Stimulated activated CD8-positive, alpha-beta memory T cell treated with anti-CD3 and anti-CD28 coated beads, Interleukin-15, amount 100 ng/mL, for 4 hours (primary cell): ENCODE results near the gene PPP1R14B.
A peak's percentile ranks its signal among the peaks of the same experiment; 100 is the strongest.

Source experiments
- DNase-seq, 2 donors: peaks; one replicate each; pipeline ENCODE4 v3.0.0-alpha.2; 2020; ENCODE audit warnings: low read depth in 2 of 2

Gene PPP1R14B

DNA sequence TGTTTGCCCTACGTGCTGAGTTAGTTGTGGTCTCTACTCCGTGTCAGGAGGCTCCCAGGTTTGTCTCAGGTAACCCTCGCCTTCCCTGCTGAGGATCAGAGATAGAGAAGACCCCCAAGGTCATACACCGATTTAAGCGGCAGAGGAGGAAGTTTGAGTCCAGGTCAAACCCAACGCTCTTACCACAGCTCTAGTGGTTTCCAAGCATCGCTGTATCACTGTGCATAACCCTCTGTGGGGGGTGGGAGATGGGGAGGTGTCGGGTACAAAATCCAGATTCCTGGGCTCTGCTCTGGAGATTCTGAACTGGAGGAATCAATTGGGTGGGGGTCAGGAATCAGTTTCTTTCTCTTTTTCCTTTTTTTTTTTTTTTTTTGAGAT is 15.8 kb downstream of the PPP1R14B start:
- no peak for DNase-seq

DNA sequence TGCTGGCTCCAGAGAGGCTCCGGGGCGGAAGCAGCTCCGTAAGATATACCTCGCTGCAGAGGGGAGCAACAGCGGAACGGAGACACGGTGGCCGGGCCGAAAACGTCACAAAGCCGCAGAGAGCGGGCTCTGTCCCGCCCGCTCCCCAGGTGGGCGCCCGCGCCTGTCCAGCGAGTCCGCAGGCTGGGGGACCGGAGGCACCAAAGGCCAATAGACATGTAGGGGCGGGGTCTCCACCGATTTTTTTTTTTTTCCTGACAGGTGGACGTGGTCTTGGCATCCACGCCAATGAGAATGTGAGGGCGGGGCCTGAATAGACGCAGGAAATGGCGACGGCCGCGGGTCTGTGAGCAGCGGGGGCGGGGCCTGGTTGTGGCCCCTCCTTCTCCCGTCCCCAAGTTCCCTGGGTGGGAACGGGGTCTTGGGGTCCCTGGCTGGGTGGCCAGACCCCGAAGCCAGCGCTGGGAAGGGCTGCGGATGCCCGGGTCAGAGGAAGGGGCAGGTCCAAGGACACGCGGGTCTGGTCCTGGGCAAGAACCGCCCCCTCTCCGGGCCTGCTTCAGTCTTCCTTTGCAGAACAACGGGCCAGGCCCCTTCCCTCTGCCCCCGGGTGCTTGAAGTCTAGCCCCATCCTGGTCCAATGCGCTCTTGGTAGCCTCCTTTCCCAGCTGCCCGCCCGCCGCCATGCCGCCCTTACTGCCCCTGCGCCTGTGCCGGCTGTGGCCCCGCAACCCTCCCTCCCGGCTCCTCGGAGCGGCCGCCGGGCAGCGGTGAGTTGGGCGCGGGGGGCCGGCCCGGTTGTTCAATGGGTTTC is 16.4 kb downstream of the PPP1R14B start, which contains the start of gene DNAJC4:
DNAJC4 (plus strand) TSS at position 378 of the 814 bp plus-strand sequence; CDS start at position 685, 307 bp downstream.
- DNase-seq: peak; percentile 67 to 77

GRCh38 chr11:64229744-64230170 is 17.0 kb downstream of the PPP1R14B start:
- no peak for DNase-seq

DNA sequence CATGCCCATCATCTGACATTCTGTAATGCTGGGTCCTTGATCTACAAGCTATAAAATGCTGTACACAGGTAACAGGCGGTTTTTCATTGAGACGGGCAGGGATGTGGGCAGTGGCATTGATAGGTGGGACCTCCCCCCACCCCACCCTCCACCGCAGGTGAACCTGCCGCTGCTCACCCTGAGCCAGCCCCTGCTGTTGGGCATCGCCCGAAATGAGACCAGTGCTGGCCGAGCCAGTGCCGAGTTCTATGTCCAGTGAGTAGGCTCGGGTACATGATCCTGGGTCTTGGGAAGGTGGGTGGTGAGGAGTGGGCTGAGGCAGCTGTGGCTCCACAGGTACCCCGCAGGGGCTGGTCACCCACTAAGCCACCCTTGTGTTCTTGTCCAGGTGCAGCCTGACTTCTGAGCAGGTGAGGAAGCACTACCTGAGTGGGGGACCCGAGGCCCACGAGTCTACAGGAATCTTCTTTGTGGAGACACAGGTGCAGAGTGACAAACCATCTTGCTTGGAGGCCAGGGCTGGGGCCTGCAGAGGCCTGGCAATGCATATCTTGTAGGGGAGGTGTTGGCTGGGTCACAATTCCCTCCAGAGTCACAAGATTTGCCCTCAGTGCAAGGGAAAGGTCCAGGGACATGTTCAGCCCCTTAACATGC is 17.5 kb downstream of the PPP1R14B start:
- DNase-seq: no peak

GRCh38 chr11:64227405-64227956 is 19.3 kb downstream of the PPP1R14B start:
- DNase-seq: no peak

- DNase-seq: peak in 1 of 2 donors; percentile 39
Observed at GRCh38 chr11:64226507-64227051, 20.2 kb downstream of the PPP1R14B start.

DNA sequence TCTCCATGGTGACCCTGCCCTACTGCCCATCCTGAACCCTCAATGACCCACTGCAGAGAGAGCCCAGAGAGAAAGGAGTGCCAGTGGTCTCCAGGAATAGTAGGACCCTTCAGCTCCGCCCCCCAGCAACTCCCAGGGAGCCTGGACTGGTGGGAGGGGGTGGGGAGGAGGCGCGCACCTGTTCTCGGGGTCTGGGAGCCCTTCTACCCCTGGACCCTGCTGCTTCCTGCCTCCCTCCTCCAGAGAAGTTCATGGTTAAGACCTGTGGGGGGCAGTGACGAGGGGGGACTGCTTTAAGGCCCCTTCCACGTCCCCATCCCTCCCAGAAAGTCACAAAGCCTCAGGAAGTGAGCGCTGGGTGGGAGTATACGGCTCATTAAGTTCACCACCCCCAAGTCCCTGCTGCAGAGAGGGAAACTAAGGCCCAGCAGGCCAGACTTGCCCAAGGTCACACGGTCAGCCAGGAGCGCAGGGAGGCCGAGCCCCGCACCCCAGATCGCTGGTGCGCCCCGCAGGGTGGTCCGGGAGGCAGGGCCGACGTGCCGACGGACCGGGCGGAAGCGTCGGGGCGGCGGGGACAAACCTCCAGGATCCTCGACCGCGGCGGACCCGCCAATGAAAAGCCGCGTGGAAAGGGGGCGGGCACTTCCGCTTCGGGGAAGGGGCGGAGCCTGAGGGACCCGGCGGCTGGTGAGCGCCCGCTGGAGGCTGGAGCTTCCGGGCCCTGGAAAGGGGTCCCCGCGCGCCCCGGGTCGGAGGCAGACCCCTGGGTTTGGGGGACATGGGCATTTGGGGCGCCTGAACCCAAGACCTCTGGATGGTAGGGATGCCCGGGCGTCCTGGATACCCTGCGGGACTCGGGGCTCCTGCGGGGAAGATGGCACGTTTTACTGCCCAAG is 20.9 kb downstream of the PPP1R14B start, which contains the start of the genes NUDT22 and TRPT1:
NUDT22 (plus strand) TSS at position 667 of the 899 bp plus-strand sequence. CDS start 379 bp downstream, outside the sequence.
TRPT1 (minus strand) TSS at position 579 of the 899 bp plus-strand sequence; CDS start at position 253, 326 bp downstream.
- DNase-seq: peak; percentile 81 to 84

GRCh38 chr11:64224891-64225607 is 21.7 kb downstream of the PPP1R14B start:
- DNase-seq: no peak

- no peak for DNase-seq
Observed at GRCh38 chr11:64224151-64224890, 22.4 kb downstream of the PPP1R14B start.

DNA sequence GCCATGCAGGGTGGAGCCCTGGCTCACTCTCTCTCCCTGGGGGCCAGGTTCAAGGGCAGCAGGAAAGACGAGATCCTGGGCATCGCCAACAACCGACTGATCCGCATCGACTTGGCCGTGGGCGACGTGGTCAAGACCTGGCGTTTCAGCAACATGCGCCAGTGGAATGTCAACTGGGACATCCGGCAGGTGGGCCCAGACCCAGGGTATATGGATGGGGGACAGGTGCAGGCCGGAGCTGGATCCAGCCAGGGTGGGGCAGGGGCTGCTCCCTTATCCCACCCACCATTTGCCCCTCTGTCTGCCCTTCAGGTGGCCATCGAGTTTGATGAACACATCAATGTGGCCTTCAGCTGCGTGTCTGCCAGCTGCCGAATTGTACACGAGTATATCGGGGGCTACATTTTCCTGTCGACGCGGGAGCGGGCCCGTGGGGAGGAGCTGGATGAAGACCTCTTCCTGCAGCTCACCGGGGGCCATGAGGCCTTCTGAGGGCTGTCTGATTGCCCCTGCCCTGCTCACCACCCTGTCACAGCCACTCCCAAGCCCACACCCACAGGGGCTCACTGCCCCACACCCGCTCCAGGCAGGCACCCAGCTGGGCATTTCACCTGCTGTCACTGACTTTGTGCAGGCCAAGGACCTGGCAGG is 23.6 kb downstream of the PPP1R14B start:
- no peak for DNase-seq

GRCh38 chr11:64222651-64223000 is 24.1 kb downstream of the PPP1R14B start:
- no peak for DNase-seq

- DNase-seq: no peak
Observed at GRCh38 chr11:64220798-64221197, 25.9 kb downstream of the PPP1R14B start.

- DNase-seq: no peak
Observed at GRCh38 chr11:64220271-64220670, 26.5 kb downstream of the PPP1R14B start.

DNA sequence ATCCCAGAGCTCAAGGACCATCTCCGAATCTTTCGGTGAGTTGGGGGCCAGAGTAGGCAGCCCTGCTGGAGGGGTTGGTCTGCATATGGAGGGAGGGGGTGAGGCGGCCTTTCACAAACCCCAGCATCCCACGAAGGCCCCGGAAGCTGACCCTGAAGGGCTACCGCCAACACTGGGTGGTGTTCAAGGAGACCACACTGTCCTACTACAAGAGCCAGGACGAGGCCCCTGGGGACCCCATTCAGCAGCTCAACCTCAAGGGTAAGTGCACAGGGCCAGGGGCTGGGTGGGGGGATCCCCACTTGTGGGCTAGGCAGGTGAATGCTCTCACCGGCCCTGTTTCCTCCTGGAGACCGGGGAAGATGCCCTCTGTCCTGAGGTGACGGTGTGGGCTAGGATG is 27.0 kb downstream of the PPP1R14B start:
- no peak for DNase-seq

DNA sequence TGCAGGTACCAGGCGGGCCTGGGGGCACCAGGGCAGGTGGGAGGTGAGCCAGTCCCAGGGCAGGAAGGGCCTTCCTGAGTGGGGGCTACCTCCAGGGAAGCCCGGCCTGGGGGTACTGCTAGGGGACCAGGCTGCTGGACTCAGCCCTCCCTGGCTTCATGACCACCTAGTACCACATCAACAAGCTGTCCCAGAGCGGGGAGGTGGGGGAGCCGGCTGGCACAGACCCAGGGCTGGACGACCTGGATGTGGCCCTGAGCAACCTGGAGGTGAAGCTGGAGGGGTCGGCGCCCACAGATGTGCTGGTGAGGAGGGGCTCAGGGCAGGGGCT is 27.4 kb downstream of the PPP1R14B start:
- no peak for DNase-seq

- DNase-seq: no peak
Observed at GRCh38 chr11:64218628-64219353, 28.0 kb downstream of the PPP1R14B start.

- DNase-seq: no peak
Observed at GRCh38 chr11:64216879-64217278, 29.9 kb downstream of the PPP1R14B start.

DNA sequence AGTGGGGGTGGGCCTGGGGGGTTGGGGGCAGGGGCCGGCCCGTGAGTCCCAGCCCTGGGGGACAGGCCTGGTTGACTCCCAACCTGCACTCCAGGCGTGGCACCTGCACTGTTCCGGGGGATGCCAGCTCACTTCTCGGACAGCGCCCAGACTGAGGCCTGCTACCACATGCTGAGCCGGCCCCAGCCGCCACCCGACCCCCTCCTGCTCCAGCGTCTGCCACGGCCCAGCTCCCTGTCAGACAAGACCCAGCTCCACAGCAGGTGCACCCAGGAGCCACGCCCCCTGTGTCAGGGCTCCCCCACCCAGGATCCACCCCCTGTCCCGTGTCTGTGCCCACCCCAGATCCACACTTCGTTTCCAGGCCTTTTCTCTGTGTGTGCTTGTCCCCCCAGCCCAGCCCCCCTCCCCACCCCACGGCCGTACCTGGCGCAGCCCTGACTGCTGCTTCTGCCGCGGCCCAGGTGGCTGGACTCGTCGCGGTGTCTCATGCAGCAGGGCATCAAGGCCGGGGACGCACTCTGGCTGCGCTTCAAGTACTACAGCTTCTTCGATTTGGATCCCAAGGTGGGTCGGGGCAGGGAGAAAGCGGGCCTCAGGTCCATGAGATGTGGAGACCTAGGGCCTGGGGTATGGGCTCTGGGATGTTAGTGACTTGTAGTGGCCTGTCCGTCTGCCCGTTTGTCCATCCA is 35.4 kb downstream of the PPP1R14B start:
- DNase-seq: no peak
